ENCODE results near the gene GLI2.

Gene GLI2

DNA sequence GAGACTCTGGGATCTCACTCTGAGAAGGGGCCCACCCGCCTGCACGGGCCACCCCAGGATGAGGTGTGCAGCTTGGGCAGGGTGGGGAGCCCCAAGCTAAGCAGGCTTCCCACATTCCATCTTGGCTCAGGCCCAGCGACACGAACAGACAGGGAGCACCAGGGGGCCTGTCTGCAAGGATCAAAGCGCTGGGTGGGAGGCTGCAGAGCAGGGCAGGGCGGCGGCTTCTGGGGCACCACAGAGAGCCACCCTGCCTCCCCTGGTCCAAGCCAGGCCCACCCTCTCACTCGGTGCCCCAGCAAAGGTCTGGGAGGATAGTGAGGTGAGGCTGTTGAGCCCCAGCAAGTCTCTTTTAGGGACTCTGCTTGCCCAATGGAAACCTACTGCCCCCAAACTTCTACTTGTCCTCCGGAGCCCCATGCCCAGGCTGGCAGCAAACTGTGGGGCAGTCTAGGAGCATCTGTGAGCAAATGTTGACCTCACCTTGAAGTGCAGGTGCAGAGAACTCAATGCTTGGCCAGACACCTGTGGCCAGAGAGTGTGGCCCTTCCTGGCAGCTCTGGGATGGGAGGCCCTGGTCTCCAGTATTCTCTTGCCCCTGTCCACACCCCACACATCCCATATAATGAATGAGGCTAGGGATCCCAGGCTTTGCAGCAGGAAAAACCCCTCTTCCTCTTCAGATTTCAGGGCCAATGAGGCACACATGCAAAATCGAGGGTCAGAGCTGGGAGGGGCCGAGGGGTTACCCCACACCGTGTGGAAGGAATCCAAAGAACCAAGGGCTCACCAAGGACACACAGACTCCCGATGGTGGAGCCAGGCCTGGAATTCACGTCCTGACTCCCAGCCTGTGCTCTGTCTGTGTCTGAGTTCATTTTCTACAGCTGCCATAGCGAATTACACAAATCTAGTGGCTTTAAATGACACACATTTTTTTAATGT is 18.8 kb upstream of the GLI2 start:
- peaks cover 4% of the 10 kb centered on the region; the same call in 1 of the 2 replicates for H3K27me3 ChIP-seq (replicated peaks; ENCODE audit: insufficient read depth, low read length)
- H3K9me3 ChIP-seq (replicated peaks; ENCODE audit: insufficient read depth, low read length) = no peaks in the 10 kb centered on the region
- TF ChIP-seq, protein P1, sequence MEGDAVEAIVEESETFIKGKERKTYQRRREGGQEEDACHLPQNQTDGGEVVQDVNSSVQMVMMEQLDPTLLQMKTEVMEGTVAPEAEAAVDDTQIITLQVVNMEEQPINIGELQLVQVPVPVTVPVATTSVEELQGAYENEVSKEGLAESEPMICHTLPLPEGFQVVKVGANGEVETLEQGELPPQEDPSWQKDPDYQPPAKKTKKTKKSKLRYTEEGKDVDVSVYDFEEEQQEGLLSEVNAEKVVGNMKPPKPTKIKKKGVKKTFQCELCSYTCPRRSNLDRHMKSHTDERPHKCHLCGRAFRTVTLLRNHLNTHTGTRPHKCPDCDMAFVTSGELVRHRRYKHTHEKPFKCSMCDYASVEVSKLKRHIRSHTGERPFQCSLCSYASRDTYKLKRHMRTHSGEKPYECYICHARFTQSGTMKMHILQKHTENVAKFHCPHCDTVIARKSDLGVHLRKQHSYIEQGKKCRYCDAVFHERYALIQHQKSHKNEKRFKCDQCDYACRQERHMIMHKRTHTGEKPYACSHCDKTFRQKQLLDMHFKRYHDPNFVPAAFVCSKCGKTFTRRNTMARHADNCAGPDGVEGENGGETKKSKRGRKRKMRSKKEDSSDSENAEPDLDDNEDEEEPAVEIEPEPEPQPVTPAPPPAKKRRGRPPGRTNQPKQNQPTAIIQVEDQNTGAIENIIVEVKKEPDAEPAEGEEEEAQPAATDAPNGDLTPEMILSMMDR (IDR thresholded peaks at IDR 0.05; ENCODE audit: low read length) = no peak
- TF ChIP-seq EZH2 (optimal IDR thresholded peaks at IDR 0.05; ENCODE audit: low read depth, low read length) (no peak), EZH2phosphoT487 (IDR thresholded peaks at IDR 0.05; ENCODE audit: low read length) (no peak)
- H3F3A ChIP-seq (ENCODE audit: insufficient read depth, low read length) = no peaks in the 10 kb centered on the region
- H3K79me2 ChIP-seq (ENCODE audit: low read length) = no peaks in the 10 kb centered on the region
- H2AFZ ChIP-seq (ENCODE audit: low read length) = no peak overlapping the region
- H3K4me1 ChIP-seq (ENCODE audit: low read length) = no peaks in the 10 kb centered on the region
- no peaks in the 10 kb centered on the region for H3K9me2 ChIP-seq (replicated peaks; ENCODE audit: insufficient read depth, low read length)
- no peak for DNase-seq
- no peaks in the 10 kb centered on the region for H4K20me1 ChIP-seq (ENCODE audit: insufficient read depth, low read length)
- H3K9ac ChIP-seq (ENCODE audit: low read length) = no peak overlapping the region
- no peak overlapping the region for H3K4me2 ChIP-seq (ENCODE audit: low read depth, low read length)
- H3K27ac ChIP-seq (ENCODE audit: low read length) = no peak overlapping the region
- H3K36me3 ChIP-seq (replicated peaks; ENCODE audit: insufficient read depth, low read length) = no peaks in the 10 kb centered on the region
- H3K4me3 ChIP-seq (ENCODE audit: low read length) = no peak overlapping the region

DNA sequence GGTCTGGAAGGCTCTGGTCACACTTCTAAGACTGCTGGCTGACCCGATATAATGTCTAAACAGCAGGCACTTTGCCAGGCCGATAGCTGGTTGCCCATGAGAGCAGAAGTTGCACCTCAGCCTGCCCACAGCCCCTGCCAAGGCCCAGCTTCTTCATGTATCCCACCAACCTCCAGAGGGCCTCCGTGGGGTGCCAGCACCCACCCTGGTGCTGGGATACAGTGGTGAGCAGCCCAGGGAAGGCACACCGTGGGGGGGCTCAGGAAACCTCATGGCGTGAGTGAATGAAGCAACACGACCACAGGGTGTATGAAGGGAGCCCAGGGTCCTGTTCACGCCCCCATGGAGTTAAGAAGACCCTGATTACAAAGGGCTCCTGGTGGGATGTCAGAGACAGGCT is 16.2 kb upstream of the GLI2 start:
- no peak overlapping the region for H3K4me2 ChIP-seq (ENCODE audit: low read depth, low read length)
- no peak for DNase-seq
- no peaks in the 10 kb centered on the region for H3K79me2 ChIP-seq (ENCODE audit: low read length)
- H3K27me3 ChIP-seq (replicated peaks; ENCODE audit: insufficient read depth, low read length) = no peaks in the 10 kb centered on the region
- no peaks in the 10 kb centered on the region for H3K9me2 ChIP-seq (replicated peaks; ENCODE audit: insufficient read depth, low read length)
- H3K4me3 ChIP-seq (ENCODE audit: low read length) = no peak overlapping the region
- no peaks in the 10 kb centered on the region for H3K36me3 ChIP-seq (replicated peaks; ENCODE audit: insufficient read depth, low read length)
- H3K9ac ChIP-seq (ENCODE audit: low read length) = no peak overlapping the region
- H4K20me1 ChIP-seq (ENCODE audit: insufficient read depth, low read length) = no peaks in the 10 kb centered on the region
- TF ChIP-seq EZH2 (optimal IDR thresholded peaks at IDR 0.05; ENCODE audit: low read depth, low read length) = no peak
- no peak for TF ChIP-seq EZH2phosphoT487 (IDR thresholded peaks at IDR 0.05; ENCODE audit: low read length)
- TF ChIP-seq, protein P1 (IDR thresholded peaks at IDR 0.05; ENCODE audit: low read length) = no peak
- H2AFZ ChIP-seq (ENCODE audit: low read length) = no peak overlapping the region
- no peaks in the 10 kb centered on the region for H3K9me3 ChIP-seq (replicated peaks; ENCODE audit: insufficient read depth, low read length)
- H3K4me1 ChIP-seq (ENCODE audit: low read length) = no peaks in the 10 kb centered on the region
- H3K27ac ChIP-seq (ENCODE audit: low read length) = no peak overlapping the region
- H3F3A ChIP-seq (ENCODE audit: insufficient read depth, low read length) = no peaks in the 10 kb centered on the region

DNA sequence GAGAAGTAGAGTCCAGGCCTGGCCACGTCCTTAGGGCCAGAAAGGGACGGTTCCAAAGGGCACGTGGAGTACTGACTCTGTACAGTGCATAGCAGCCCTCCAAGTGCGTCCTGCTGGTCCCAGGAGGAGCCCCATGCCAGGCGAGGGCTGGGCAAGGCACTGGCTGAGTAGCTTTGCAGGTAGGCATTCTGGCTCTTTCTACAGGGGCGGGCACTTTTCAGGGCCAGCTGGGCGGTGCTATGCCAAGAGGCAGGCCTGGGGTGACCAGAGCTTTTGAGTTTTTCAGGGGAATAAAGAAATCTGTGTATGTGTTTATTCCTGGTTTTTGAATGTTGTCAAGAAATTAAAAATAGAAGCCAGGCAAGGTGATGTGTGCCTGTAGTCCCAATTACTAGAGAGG is 15.4 kb upstream of the GLI2 start:
- no peak for TF ChIP-seq EZH2phosphoT487 (IDR thresholded peaks at IDR 0.05; ENCODE audit: low read length)
- TF ChIP-seq, protein P1 (IDR thresholded peaks at IDR 0.05; ENCODE audit: low read length) = no peak
- no peaks in the 10 kb centered on the region for H3K9me2 ChIP-seq (replicated peaks; ENCODE audit: insufficient read depth, low read length)
- no peaks in the 10 kb centered on the region for H4K20me1 ChIP-seq (ENCODE audit: insufficient read depth, low read length)
- H2AFZ ChIP-seq (ENCODE audit: low read length) = no peak overlapping the region
- H3F3A ChIP-seq (ENCODE audit: insufficient read depth, low read length) = no peaks in the 10 kb centered on the region
- no peaks in the 10 kb centered on the region for H3K9me3 ChIP-seq (replicated peaks; ENCODE audit: insufficient read depth, low read length)
- no peak overlapping the region for H3K4me2 ChIP-seq (ENCODE audit: low read depth, low read length)
- no peaks in the 10 kb centered on the region for H3K36me3 ChIP-seq (replicated peaks; ENCODE audit: insufficient read depth, low read length)
- no peaks in the 10 kb centered on the region for H3K79me2 ChIP-seq (ENCODE audit: low read length)
- H3K27ac ChIP-seq (ENCODE audit: low read length) = no peak overlapping the region
- no peak for DNase-seq
- H3K27me3 ChIP-seq (replicated peaks; ENCODE audit: insufficient read depth, low read length) = no peaks in the 10 kb centered on the region
- no peak overlapping the region for H3K4me3 ChIP-seq (ENCODE audit: low read length)
- H3K9ac ChIP-seq (ENCODE audit: low read length) = no peak overlapping the region
- no peaks in the 10 kb centered on the region for H3K4me1 ChIP-seq (ENCODE audit: low read length)

Data from MM.1S (cell line).